GM12878 (cell line): ENCODE data around the gene CABP7. TPM values are rescaled to one million over a fixed set of nuclear protein-coding genes. Genes with fewer than 3 reads are reported as not detected.

ENCODE experiments used
- ATAC-seq: fragments of 200-7000 bp; cut with Tn5 transposase; 3 replicates; pipeline ENCODE4 v1.9.1; 2020; ENCODE audit warnings: mild to moderate bottlenecking, moderate library complexity
- BruUV-seq: library from RNA; stranded (reverse); fragments of 400-500 nt; replicated peaks from 2 replicates; lab custom pipeline; 2021; lab: Mats Ljungman, UMichigan
- CTCF ChIA-PET: fragments of 300-600 bp; sonication (Branson Sonifier 250); formaldehyde crosslinking; extraction: SDS; loops from one replicate; lab custom pipeline; 2021; ENCODE audit warnings: inconsistent platforms; lab: Yijun Ruan, JAX
- POLR2A ChIA-PET: fragments of 350-600 bp; formaldehyde crosslinking; extraction: SDS; loops from one replicate; lab custom pipeline; 2021; ENCODE audit warnings: inconsistent platforms; lab: Charles Lee
- RAD21 ChIA-PET: fragments of 300-600 bp; sonication (Branson Sonifier 250); formaldehyde crosslinking; loops from one replicate; lab custom pipeline; 2023; ENCODE audit warnings: antibody characterized with exemption; ENCODE audit not compliant: unreplicated experiment; lab: Charles Lee
- SMC1A ChIA-PET: fragments of 300-600 bp; sonication (Branson Sonifier 250); formaldehyde crosslinking; loops from one replicate; lab custom pipeline; 2023; ENCODE audit not compliant: unreplicated experiment, uncharacterized antibody; lab: Charles Lee
- DNase-seq: peaks from one replicate; pipeline ENCODE4 v3.0.0-alpha.2; 2011; ENCODE audit warnings: low read depth, low spot score
- FAIRE-seq: peaks from 3 replicates; lab custom pipeline; 2011; peaks lifted over from hg19 to GRCh38; lab: Jason Lieb, UNC
- H2AFZ ChIP-seq: 2 replicates; pipeline ENCODE4 v1.6.0; 2011; ENCODE audit warnings: low read depth, low read length, control low read depth; ENCODE audit not compliant: control insufficient read depth
- H3K27ac ChIP-seq: 2 replicates; pipeline ENCODE4 v1.5.1; 2011; ENCODE audit warnings: control low read depth; ENCODE audit not compliant: control insufficient read depth, insufficient read depth
- H3K27me3 ChIP-seq, 2 experiments: replicated peaks in 1 of 2; 2 replicates each; pipeline versions ENCODE4 v1.6.0 to v1.6.1; 2011; ENCODE audit warnings: low read length in 1 of 2; ENCODE audit not compliant: control insufficient read depth in 2 of 2, insufficient read depth in 2 of 2
- H3K36me3 ChIP-seq, 2 experiments: 2 replicates each; pipeline ENCODE4 v1.5.1; 2011; ENCODE audit warnings: low read length in 1 of 2; ENCODE audit not compliant: control insufficient read depth in 2 of 2, insufficient read depth in 2 of 2
- H3K4me1 ChIP-seq: 2 replicates; pipeline ENCODE4 v1.6.1; 2011; ENCODE audit warnings: mild to moderate bottlenecking, low read length, moderate library complexity, mixed read lengths; ENCODE audit not compliant: control insufficient read depth, insufficient read depth
- H3K4me2 ChIP-seq: 2 replicates; pipeline ENCODE4 v1.6.0; 2011; ENCODE audit warnings: control low read depth; ENCODE audit not compliant: control insufficient read depth, insufficient read depth
- H3K4me3 ChIP-seq: fragments of 200-600 bp; sonication (generic); 2 replicates; pipeline ENCODE4 v1.5.1; 2016
- H3K79me2 ChIP-seq: 2 replicates; pipeline ENCODE4 v1.6.0; 2011; ENCODE audit warnings: low read length; ENCODE audit not compliant: control insufficient read depth, insufficient read depth
- H3K9ac ChIP-seq: 2 replicates; pipeline ENCODE4 v1.8.0; 2011; ENCODE audit warnings: low read length, control low read depth, mixed read lengths; ENCODE audit not compliant: control insufficient read depth, insufficient read depth
- H3K9me3 ChIP-seq: replicated peaks from 3 replicates; pipeline ENCODE4 v1.5.1; 2011; ENCODE audit warnings: mild to moderate bottlenecking, low read length; ENCODE audit not compliant: control insufficient read depth, insufficient read depth
- H4K20me1 ChIP-seq: 2 replicates; pipeline ENCODE4 v1.6.0; 2011; ENCODE audit not compliant: control insufficient read depth, insufficient read depth
- CBX5 ChIP-seq: sonication (generic); IDR thresholded peaks from 2 replicates; pipeline ENCODE4 v1.6.1; 2016; ENCODE audit warnings: low read depth, moderate library complexity, mild to moderate bottlenecking, inconsistent platforms
- CEBPZ ChIP-seq: fragments of 150-350 bp; IDR thresholded peaks from 2 replicates; pipeline ENCODE4 v1.6.1; 2016; ENCODE audit warnings: low read depth, low read length
- CTCF ChIP-seq, 3 experiments: IDR thresholded peaks in 2 of 3; conservative IDR thresholded peaks in 1 of 3; 2 replicates each; pipeline ENCODE4 v1.5.1; 2011; ENCODE audit warnings: low read depth in 3 of 3, low read length in 3 of 3, mild to moderate bottlenecking in 3 of 3, control low read depth in 2 of 3, moderate library complexity in 2 of 3, inconsistent platforms in 1 of 3, mixed read lengths in 1 of 3; ENCODE audit not compliant: control insufficient read depth in 2 of 3, insufficient read depth in 1 of 3; ENCODE audit errors: extremely low read depth in 1 of 3
- LARP7 ChIP-seq: fragments of 450-650 bp; IDR thresholded peaks from 2 replicates; pipeline ENCODE4 v1.6.1; 2017; ENCODE audit warnings: mild to moderate bottlenecking
- NFIC ChIP-seq: IDR thresholded peaks from 2 replicates; pipeline ENCODE4 v1.6.1; 2012; ENCODE audit warnings: low read depth, mild to moderate bottlenecking, inconsistent platforms, low read length, moderate library complexity
- SMAD1 ChIP-seq: fragments of 450-650 bp; IDR thresholded peaks from 2 replicates; pipeline ENCODE4 v1.6.1; 2018; ENCODE audit warnings: mild to moderate bottlenecking, low read depth; ENCODE audit not compliant: partially characterized antibody
- SUZ12 ChIP-seq: fragments of 200-600 bp; sonication (generic); IDR thresholded peaks from one replicate; pipeline ENCODE4 v1.6.1; 2018; ENCODE audit warnings: antibody characterized with exemption, mild to moderate bottlenecking; ENCODE audit not compliant: unreplicated experiment
- WRNIP1 ChIP-seq: IDR thresholded peaks from 2 replicates; pipeline ENCODE4 v1.6.1; 2011; ENCODE audit warnings: low read depth, low read length, improper control_type of control experiment, borderline replicate concordance
- YBX1 ChIP-seq: fragments of 450-650 bp; IDR thresholded peaks from 2 replicates; pipeline ENCODE4 v1.6.1; 2016; ENCODE audit warnings: antibody characterized with exemption
- ZZZ3 ChIP-seq: IDR thresholded peaks from 2 replicates; pipeline ENCODE4 v1.6.1; 2011; ENCODE audit warnings: low read depth; ENCODE audit not compliant: control insufficient read depth, insufficient read length
- WGBS: methylation state at CpG from one replicate; pipeline ENCODE4 v1.1.6; 2016; ENCODE audit warnings: low lambda C conversion rate; ENCODE audit not compliant: insufficient replicate concordance, insufficient coverage; ENCODE audit errors: missing lambda C conversion rate; 5-methylcytosine and 5-hydroxymethylcytosine counted together
- in situ Hi-C: fragments of 300-500 bp; cut with MboI; formaldehyde crosslinking; loops from 9 replicates; pipeline ENCODE4 v1.14.3; 2018; ENCODE audit warnings: mixed read lengths
- intact Hi-C: fragments of 100-400 bp; cut with micrococcal nuclease; formaldehyde crosslinking; loops from one replicate; pipeline ENCODE4 v1.14.2; 2022; ENCODE audit not compliant: unreplicated experiment
- polyA plus RNA-seq, 11 experiments: library from polyadenylated mRNA; depleted of rRNA in 4 of 11; unstranded in 6 of 11; stranded (reverse) in 5 of 11; fragments of >200 nt; fragmentation: Nextera tagmentation in 4 of 11; fragmentation: Illumina TruSeq in 1 of 11; extraction: Ambion mirVana in 4 of 11; extraction: Trizol in 1 of 11; gene quantifications; 1 replicate in 1 of 11; 2 replicates in 10 of 11; pipeline versions ENCODE4 v1.2.1 to v1.2.3, GENCODE V29; 2011 to 2016; ENCODE audit warnings: inconsistent platforms in 2 of 11, missing spikeins in 2 of 11, low read depth in 1 of 11
- total RNA-seq, 4 experiments: library from RNA; depleted of rRNA in 3 of 4; stranded (reverse); fragments of >200 nt in 3 of 4; fragmentation: Illumina TruSeq in 1 of 4; extraction: Trizol in 1 of 4; gene quantifications; 2 replicates each; pipeline versions ENCODE4 v1.2.1 to v1.2.3, GENCODE V29; 2013 to 2021
- TF ChIP-seq, protein P1 (sequence below): IDR thresholded peaks from 2 replicates; pipeline ENCODE4 v1.6.1; 2011; ENCODE audit warnings: low read depth, mild to moderate bottlenecking, low read length, moderate library complexity, borderline replicate concordance; ENCODE audit errors: extremely low read depth

CABP7 gene
- total and polyA plus RNA-seq, 10 of the 15 experiments (the other 5 are each of a cell fraction or from before 2014, with no cell fraction given): 0.02 to 0.18 (median 0.05) TPM; not detected in 5

DNA sequence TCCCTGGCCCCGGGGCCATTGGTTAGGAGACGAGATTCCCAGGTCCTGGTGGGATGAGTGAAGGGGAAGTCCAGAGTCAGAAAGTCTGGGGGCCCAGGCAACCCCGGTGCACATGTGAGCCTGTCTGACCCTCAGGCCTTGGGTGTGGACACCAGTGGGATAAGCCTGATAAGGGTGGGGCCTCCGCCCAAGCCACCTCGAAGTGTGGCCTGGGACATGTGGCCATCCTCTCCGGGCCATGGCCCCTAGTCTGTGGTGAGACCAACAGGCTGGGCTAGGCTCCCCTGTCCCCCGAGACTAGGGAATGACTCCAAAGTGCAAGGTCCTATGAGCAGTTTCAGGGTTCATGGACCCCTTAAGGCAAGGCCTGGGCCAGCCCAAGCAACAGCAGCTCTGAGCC, 6.3 kb downstream of the CABP7 start (continued):
- TF ChIP-seq CEBPZ: no peak

DNA sequence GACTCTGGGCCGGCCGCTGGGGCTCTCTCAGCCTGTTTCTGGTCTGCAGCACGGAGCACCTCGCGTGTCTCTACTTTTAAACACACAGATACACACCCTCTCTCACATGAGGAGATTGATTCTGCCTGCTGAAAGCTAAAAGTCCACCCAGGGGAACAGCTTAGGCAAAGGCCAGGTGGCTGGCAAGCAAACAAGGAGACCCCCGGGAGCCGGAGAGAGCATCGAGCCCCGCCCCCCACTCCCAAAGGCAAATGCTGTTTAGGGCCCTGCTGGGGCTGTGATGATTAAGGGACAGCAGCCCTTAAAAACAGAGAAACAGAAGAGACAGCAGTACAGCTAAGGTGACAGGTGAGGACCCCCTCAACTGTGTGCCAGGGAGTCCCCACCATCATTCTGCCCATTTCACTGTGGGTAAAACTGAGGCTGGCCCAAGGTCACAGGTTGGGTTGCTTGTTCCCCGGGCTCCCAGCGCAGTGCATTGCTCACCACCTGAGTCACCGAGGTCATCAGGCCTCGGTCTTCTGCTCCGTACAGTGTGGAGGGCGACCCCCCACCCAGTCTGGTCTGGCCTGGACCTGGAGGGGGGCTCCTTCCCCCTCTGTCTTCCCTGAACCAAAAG, 6.8 kb downstream of the CABP7 start:
- Histone ChIP-seq H3K27me3 (peaks cover 0 to 2% of the 10 kb centered on the region in 2 experiments; a peak in 1 of 4 replicates), H3K79me2 (no peaks in the 10 kb centered on the region), H3K9ac (no peak overlapping the region), H2AFZ (no peak overlapping the region)
- no TSS peak for BruUV-seq
- no peak for TF ChIP-seq CTCF (IDR thresholded peaks at IDR 0.05 in 2 of 3, conservative IDR thresholded peaks at IDR 0.05 in 1 of 3; ENCODE audit: control insufficient read depth in 2 of 3, extremely low read depth in 1 of 3, insufficient read depth in 1 of 3, low read depth in 3 of 3, low read length in 3 of 3)
- TF ChIP-seq WRNIP1: no peak
- TF ChIP-seq YBX1: no peak
- no peak for TF ChIP-seq LARP7
- TF ChIP-seq CBX5: no peak
- no peak for TF ChIP-seq SUZ12
- TF ChIP-seq, protein P1, sequence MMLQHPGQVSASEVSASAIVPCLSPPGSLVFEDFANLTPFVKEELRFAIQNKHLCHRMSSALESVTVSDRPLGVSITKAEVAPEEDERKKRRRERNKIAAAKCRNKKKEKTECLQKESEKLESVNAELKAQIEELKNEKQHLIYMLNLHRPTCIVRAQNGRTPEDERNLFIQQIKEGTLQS: no peak
- TF ChIP-seq ZZZ3: no peak
- no peak for TF ChIP-seq NFIC
- no peak for TF ChIP-seq SMAD1
- TF ChIP-seq, all 136 proteins: peak for 0
- H3K27ac ChIP-seq: no peak overlapping the region
- POLR2A ChIA-PET: no interaction called here
- FAIRE-seq (no peak), ATAC-seq (no peak), DNase-seq (no peak)
- RAD21 ChIA-PET: interaction anchor here (0.7 kb wide), 1 partner anchor 35 kb away, joined by 5 read pairs; no protein-coding TSS in a partner anchor
- CTCF ChIA-PET: interaction anchor here (2.5 kb wide), 1 partner anchor 278 kb away, joined by 8 read pairs; no protein-coding TSS in a partner anchor
- in situ Hi-C loops (no loop called here), intact Hi-C loops (loop anchor here (10.0 kb wide), 1 partner anchor 358 kb away; the partner anchor contains the start of gene HORMAD2)
- no peaks in the 10 kb centered on the region for H4K20me1 ChIP-seq
- SMC1A ChIA-PET: no interaction called here
- H3K4me2 ChIP-seq: no peak overlapping the region
- no peaks in the 10 kb centered on the region for H3K4me1 ChIP-seq
- WGBS: 40% methylated on average over 15 of the region's 15 CpGs
- no peak overlapping the region for H3K4me3 ChIP-seq
- H3K9me3 ChIP-seq: no peaks in the 10 kb centered on the region
- H3K36me3 ChIP-seq: no peaks in the 10 kb centered on the region; a peak in 1 of 4 replicates
